OCI-M2 (cell line): Measurements from ENCODE around the gene MSI2.

Experiments used
- DNase-seq: peaks from one replicate; lab custom pipeline; 2025; ENCODE audit not compliant: unreplicated experiment; lab: John Stamatoyannopoulos, UW

Gene MSI2

GRCh38 chr17:57453841-57454425 lies 197.6 kb downstream of the MSI2 start:
- DNase-seq, result no peak

DNA sequence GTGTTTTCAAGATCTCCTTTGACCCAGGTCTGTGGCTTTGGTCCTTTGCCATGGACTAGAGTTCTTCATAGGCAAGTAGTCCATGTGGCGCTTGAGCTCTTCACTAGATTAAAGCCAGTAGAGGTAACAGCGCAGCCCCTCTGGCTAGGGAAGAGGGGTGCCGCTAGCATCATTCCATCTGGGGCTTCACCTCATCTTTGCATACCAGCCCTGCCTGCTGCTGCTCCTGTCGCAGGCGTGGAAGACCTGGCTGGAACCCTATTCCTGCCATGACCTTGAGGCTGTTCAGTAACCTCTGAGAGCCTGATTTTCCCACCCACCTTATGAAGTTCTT lies 198.4 kb downstream of the MSI2 start:
- DNase-seq, result no peak

- no peak for DNase-seq
Measured at GRCh38 chr17:57455063-57455914, 199.0 kb downstream of the MSI2 start.

DNA sequence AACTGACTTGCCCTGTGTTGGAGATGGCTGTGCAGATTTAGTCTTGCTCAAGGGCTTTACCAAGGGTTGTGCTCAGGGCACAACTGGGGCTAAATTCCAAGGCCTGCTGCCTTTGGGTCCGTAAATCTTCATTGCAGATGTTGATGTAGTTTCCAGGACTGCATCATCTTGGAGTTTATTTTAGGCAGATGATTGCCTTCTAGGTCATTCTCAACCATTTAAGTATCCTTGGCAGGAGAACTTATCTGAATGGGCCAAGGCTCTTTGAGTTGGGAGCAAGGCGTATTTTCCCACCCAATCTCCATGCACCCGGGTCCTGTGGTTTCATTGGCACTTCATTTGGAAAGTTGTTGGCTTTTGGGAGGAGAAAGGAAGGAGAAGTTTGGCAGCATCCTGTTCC lies 200.3 kb downstream of the MSI2 start:
- DNase-seq, result no peak

GRCh38 chr17:57457188-57457587 lies 200.9 kb downstream of the MSI2 start:
- DNase-seq, result no peak

- no peak for DNase-seq
Measured at GRCh38 chr17:57458718-57459285, 202.5 kb downstream of the MSI2 start.

DNA sequence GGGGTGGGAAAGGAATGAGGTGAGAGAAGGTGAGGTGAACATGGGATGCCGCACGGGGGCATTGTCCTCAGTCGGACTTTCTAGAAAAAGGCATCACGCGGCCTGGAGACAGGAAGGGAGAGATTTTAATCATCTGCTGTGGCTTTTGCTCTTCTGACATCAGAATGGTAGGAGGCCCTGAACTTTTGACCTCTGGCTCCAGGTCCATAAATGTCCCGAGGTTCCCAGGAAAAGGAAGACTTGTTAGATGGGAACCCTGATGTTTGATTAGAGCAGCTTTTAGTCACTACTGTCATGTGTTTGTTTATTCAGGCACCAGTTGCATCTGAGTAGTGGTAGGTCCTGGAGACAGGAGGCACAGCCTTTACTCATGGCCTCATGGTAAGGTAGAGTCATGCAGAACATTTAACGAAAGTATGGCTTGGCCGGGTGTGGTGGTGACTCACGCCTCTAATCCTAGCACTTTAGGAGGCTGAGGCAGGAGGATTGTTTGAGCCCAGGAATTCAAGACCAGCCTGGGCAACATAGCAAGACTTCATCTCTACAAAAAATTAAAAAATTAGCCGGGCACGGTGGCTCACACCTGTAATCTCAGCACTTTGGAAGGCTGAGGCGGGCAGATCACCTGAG lies 203.1 kb downstream of the MSI2 start:
- no peak for DNase-seq

GRCh38 chr17:57461082-57461481 lies 204.8 kb downstream of the MSI2 start:
- DNase-seq, result no peak

- no peak for DNase-seq
Measured at GRCh38 chr17:57462007-57462579, 205.8 kb downstream of the MSI2 start.

- DNase-seq, result no peak
Measured at GRCh38 chr17:57463103-57463885, 207.0 kb downstream of the MSI2 start.

GRCh38 chr17:57464191-57464864 lies 208.0 kb downstream of the MSI2 start:
- no peak for DNase-seq

- DNase-seq, result no peak
Measured at GRCh38 chr17:57465610-57466009, 209.3 kb downstream of the MSI2 start.

DNA sequence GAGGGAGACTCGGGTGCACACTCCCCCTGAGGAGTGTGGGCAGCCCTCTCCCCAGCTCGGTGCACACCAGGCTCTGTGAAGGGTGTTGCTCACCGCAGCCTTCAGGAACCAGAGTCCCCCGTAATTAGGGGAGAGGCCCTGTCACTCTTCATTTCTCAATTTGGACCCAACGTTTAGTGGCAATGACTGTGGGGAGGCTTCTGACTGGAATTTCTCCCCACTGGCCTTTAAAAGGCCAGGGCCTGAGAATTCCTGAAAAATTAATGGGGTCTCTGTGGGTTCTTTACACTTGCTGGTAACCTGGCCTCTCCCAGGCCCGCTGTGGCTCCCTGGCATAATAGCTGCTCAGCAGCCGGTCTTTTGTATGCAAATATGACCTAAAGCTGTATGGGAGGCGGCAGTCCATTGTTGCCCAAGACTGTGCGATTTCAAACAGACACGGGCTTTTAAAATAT lies 209.7 kb downstream of the MSI2 start:
- DNase-seq, result no peak

GRCh38 chr17:57466521-57466920 lies 210.2 kb downstream of the MSI2 start:
- no peak for DNase-seq

GRCh38 chr17:57467226-57467625 lies 210.9 kb downstream of the MSI2 start:
- no peak for DNase-seq

- DNase-seq, result no peak
Measured at GRCh38 chr17:57467801-57468200, 211.5 kb downstream of the MSI2 start.

DNA sequence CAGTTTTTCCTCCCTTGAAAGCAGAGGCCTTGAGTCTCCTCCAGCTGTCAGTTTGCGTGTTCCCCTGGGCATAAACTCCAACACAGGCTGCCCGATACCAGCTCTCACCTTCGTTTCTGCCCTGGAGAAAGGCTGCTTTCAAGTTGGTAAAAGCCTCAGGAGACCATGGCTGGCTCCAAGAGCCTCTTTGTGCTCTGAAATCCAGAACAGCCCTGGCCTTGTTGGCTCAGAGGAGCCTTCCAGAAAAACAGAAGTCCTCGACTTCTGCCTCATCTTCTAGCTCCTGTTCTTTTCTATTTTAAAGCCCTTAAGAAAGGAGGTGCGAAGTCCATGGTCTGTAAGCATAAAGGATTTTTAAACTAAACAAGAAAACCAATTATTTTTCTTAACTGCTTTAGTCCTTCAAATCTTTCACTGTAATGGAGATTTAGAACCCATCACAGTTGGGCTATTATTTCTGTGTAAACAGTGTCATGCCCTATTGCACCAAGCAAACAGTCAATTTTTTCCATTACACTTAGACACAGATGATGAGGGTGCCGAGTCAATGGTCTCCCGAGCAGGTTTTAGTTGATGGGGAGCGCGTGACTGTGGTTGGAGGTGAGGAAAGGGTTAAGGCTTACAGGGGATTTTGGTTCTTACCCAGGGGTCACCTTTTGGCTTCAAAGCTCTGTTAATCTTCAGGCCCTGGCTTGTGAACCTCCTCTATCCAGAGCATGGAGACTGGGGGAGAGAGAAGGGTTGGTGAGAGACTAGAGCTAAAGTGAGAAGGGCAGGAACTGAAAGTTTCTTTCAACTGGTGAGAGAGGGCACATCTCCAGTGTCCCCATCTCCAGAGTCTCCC lies 212.8 kb downstream of the MSI2 start:
- DNase-seq, result no peak

DNA sequence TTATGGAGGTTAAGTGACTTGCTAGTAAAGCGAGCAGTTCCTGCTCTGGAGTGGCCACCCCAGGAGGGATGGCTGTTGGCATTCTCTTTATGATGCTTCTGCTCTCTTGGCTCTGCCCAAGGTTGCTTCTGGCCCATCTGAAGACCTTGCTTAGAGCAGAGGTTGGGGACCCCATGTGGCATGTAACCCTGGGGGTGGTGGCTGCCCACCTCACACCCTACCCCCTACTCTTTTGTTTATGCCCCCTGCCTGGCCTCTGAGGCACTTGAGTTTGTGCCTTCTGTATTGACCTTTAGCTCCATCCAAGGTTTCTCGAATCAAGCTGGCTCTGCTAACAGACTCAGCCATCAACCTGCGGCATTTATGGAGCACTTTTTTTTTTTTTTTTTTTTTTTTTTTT lies 214.6 kb downstream of the MSI2 start:
- no peak for DNase-seq

- no peak for DNase-seq
Measured at GRCh38 chr17:57471868-57472368, 215.6 kb downstream of the MSI2 start.
